ENCODE data around the gene MCF2L2.

DNA sequence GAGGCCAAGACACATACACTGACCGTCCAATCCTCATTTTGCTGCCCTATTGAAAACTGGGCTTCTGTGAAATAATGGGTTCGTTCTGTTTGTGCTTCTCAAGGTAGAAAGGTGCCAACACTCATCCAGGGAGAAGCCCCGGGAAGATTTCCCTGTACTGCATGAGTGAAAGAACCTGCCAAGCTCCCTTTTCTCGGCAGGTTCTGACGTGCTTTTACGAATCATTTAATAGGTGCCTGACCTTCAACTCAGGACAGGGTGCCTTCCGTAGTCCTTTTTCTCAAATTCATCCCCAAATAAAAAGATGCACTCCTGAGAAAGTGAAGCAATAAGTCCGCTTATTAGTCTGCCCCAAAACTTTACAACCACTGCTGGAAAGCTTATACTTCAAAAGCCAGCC, 111.1 kb downstream of the MCF2L2 start:
- TF ChIP-seq POLR2A (IDR thresholded peaks at IDR 0.05; ENCODE audit: low read depth, low read length) (no peak), TAF1 (IDR thresholded peaks at IDR 0.05; ENCODE audit: low read depth, low read length) (no peak)

Measured in GM12891 (cell line).